Neural cell (in vitro differentiated cells): ENCODE measurements around the gene IFI16.

Experiments used
- EP300 ChIP-seq: fragments of 450-650 bp; conservative IDR thresholded peaks from 2 replicates; pipeline ENCODE4 v1.6.1; 2014; ENCODE audit warnings: antibody characterized with exemption, mild to moderate bottlenecking, moderate library complexity; ENCODE audit not compliant: poor library complexity, severe bottlenecking
- EZH2 ChIP-seq: fragments of 200-600, 300-800 bp; shearing (Covaris generic), sonication (generic); IDR thresholded peaks from 2 replicates; pipeline ENCODE4 v1.6.1; 2014; ENCODE audit warnings: antibody characterized with exemption, low read length, borderline replicate concordance, mild to moderate bottlenecking; ENCODE audit not compliant: insufficient read depth, poor library complexity, severe bottlenecking
- RAD21 ChIP-seq: fragments of 450-650 bp; conservative IDR thresholded peaks from 2 replicates; pipeline ENCODE4 v1.6.1; 2014; ENCODE audit warnings: antibody characterized with exemption, mild to moderate bottlenecking, moderate library complexity
- SMC3 ChIP-seq: fragments of 450-650 bp; conservative IDR thresholded peaks from 2 replicates; pipeline ENCODE4 v1.6.1; 2014; ENCODE audit warnings: antibody characterized with exemption, mild to moderate bottlenecking, moderate library complexity; ENCODE audit not compliant: poor library complexity
- TF ChIP-seq, protein P1 (sequence below): fragments of 450-650 bp; IDR thresholded peaks from 2 replicates; pipeline ENCODE4 v1.5.1; 2014; ENCODE audit warnings: antibody characterized with exemption, mild to moderate bottlenecking, moderate library complexity; ENCODE audit not compliant: poor library complexity, severe bottlenecking

GRCh38 chr1:159014851-159015250 is 5.1 kb downstream of the IFI16 start:
- TF ChIP-seq, protein P1, sequence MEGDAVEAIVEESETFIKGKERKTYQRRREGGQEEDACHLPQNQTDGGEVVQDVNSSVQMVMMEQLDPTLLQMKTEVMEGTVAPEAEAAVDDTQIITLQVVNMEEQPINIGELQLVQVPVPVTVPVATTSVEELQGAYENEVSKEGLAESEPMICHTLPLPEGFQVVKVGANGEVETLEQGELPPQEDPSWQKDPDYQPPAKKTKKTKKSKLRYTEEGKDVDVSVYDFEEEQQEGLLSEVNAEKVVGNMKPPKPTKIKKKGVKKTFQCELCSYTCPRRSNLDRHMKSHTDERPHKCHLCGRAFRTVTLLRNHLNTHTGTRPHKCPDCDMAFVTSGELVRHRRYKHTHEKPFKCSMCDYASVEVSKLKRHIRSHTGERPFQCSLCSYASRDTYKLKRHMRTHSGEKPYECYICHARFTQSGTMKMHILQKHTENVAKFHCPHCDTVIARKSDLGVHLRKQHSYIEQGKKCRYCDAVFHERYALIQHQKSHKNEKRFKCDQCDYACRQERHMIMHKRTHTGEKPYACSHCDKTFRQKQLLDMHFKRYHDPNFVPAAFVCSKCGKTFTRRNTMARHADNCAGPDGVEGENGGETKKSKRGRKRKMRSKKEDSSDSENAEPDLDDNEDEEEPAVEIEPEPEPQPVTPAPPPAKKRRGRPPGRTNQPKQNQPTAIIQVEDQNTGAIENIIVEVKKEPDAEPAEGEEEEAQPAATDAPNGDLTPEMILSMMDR: no peak
- TF ChIP-seq EP300: no peak
- TF ChIP-seq SMC3: no peak
- TF ChIP-seq EZH2: no peak
- no peak for TF ChIP-seq RAD21
